ENCODE measurements around the gene CNPY3.

The CNPY3 gene

DNA sequence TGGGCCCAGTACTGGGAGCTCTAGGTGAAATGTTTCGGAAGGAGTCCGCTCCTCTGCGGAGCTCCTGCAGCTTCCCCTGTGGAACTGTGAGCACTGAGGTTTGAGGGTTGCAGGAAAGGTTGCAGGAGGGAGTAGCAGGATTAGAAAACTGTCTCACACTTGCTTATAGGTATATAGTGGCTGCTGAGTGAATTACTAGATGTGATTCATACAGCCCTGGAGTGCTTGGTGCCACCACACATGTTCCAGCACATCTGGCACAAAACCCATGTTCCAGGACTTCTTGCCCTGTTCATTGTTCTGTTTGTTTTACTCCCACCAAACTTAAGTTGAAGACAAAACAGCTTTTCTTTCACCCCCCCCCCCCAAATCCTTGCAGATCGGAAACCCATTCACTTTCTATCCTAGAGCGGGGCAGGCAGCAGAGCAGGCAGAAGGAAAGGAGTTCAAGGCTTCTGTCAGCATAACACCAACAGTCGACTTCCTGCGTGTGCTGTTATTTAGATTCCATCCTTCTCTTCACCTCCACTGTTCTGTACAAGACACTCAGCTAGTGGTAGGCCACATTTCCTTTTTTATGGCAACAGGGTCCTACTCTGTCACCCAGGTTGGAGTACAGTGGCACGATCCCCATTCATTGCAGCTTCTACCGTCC is 50.4 kb downstream of the CNPY3 start:
- peak overlapping the region; percentile 85 to 87 for H3K9ac ChIP-seq (ENCODE audit: low read length in 2 of 2)
- peaks cover 0 to 3% of the 10 kb centered on the region in 2 donors for H3K36me3 ChIP-seq (ENCODE audit: control insufficient read depth in 2 of 2, insufficient read depth in 2 of 2, low read length in 2 of 2)
- peak overlapping the region; percentile 80 for H3K27ac ChIP-seq (ENCODE audit: low read length)
- H3K4me3 ChIP-seq (ENCODE audit: low read length in 2 of 2) = peak overlapping the region; percentile 81 to 92
- no peaks in the 10 kb centered on the region for H3K27me3 ChIP-seq (ENCODE audit: control insufficient read depth in 1 of 2, insufficient read depth in 2 of 2, low read length in 2 of 2)
- peaks cover 28% of the 10 kb centered on the region for H3K4me1 ChIP-seq (ENCODE audit: control insufficient read depth, insufficient read depth, low read length)
- no peaks in the 10 kb centered on the region for H3K9me3 ChIP-seq (ENCODE audit: control insufficient read depth in 2 of 2, low read length in 2 of 2)

GRCh38 chr6:42981836-42982235 is 52.6 kb downstream of the CNPY3 start:
- H3K4me1 ChIP-seq (ENCODE audit: control insufficient read depth, insufficient read depth, low read length) = peaks cover 47% of the 10 kb centered on the region

DNA sequence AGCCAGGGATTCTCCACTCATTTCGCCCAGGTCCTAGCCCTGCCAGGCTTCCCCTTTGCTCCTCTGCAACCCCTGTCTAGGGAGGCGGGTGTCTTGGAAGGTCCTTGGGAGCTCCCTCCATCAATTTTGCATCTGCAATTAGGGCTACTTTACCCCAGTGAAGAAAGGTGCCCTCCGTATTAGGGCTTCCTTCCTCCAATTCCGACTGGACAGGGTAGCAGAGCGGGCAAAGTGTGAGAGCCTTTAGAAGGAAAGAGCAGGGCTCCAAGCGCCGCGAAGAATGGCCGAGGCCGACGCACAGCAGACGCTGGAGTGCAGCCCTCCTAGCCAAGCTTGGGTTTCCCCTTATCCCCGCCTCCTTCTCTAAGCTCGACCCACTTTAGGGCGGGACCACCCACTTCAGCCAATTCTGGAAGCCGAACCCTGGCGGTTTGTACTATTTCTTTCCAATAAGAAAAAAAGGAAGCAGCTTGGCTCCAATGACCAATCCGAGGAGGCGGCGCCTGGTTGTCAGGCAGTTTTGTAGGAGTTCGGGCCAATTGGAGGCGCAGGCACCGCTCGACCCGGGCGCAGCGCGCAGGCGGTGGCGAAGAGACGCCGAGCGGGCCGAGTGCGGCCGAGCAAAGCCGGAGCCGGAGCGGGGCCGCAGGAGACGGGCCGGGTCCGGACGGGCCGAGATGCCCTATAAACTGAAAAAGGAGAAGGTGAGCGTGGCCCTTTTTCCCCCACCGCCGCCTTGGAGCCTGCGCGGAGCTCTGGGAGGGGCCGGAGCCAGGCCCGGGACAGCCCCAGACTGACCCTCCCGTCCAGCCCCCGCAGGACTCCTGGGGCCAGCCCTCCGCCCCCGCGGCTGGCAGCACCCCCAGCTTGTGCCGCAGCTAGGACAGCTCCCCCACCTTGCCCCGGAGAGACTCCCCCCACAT is 55.0 kb downstream of the CNPY3 start, which contains the start of gene PPP2R5D:
Gene PPP2R5D, plus strand, starts transcription at position 570 of the 923 bp plus-strand sequence. Its CDS starts 108 bp downstream, at position 678.
- peaks cover 45% of the 10 kb centered on the region for H3K4me1 ChIP-seq (ENCODE audit: control insufficient read depth, insufficient read depth, low read length)
- peak within 1 kb of the TSS; percentile 83 for H3K4me3 ChIP-seq (ENCODE audit: low read length in 2 of 2)
- no peaks in the 10 kb centered on the region for H3K27me3 ChIP-seq (ENCODE audit: control insufficient read depth in 1 of 2, insufficient read depth in 2 of 2, low read length in 2 of 2)
- H3K9me3 ChIP-seq (ENCODE audit: control insufficient read depth in 2 of 2, low read length in 2 of 2) = no peaks in the 10 kb centered on the region
- peak within 1 kb of the TSS; percentile 86 to 89 for H3K9ac ChIP-seq (ENCODE audit: low read length in 2 of 2)
- H3K36me3 ChIP-seq (ENCODE audit: control insufficient read depth in 2 of 2, insufficient read depth in 2 of 2, low read length in 2 of 2) = peaks cover 5 to 7% of the 10 kb centered on the region in 2 donors
- peak within 1 kb of the TSS; percentile 91 for H3K27ac ChIP-seq (ENCODE audit: low read length)

More at GRCh38 chr6:42981836-42982235, 52.6 kb downstream of the CNPY3 start:
- Histone ChIP-seq H3K27me3 (ENCODE audit: control insufficient read depth in 1 of 2, insufficient read depth in 2 of 2, low read length in 2 of 2) (no peaks in the 10 kb centered on the region), H3K9me3 (ENCODE audit: control insufficient read depth in 2 of 2, low read length in 2 of 2) (no peaks in the 10 kb centered on the region), H3K27ac (ENCODE audit: low read length) (no peak overlapping the region), H3K36me3 (ENCODE audit: control insufficient read depth in 2 of 2, insufficient read depth in 2 of 2, low read length in 2 of 2) (no peaks in the 10 kb centered on the region), H3K4me3 (ENCODE audit: low read length in 2 of 2) (no peak overlapping the region), H3K9ac (ENCODE audit: low read length in 2 of 2) (no peak overlapping the region)

GRCh38 chr6:42984924-42985475 is 55.7 kb downstream of the CNPY3 start:
- H3K4me1 ChIP-seq (ENCODE audit: control insufficient read depth, insufficient read depth, low read length) = peaks cover 38% of the 10 kb centered on the region

DNA sequence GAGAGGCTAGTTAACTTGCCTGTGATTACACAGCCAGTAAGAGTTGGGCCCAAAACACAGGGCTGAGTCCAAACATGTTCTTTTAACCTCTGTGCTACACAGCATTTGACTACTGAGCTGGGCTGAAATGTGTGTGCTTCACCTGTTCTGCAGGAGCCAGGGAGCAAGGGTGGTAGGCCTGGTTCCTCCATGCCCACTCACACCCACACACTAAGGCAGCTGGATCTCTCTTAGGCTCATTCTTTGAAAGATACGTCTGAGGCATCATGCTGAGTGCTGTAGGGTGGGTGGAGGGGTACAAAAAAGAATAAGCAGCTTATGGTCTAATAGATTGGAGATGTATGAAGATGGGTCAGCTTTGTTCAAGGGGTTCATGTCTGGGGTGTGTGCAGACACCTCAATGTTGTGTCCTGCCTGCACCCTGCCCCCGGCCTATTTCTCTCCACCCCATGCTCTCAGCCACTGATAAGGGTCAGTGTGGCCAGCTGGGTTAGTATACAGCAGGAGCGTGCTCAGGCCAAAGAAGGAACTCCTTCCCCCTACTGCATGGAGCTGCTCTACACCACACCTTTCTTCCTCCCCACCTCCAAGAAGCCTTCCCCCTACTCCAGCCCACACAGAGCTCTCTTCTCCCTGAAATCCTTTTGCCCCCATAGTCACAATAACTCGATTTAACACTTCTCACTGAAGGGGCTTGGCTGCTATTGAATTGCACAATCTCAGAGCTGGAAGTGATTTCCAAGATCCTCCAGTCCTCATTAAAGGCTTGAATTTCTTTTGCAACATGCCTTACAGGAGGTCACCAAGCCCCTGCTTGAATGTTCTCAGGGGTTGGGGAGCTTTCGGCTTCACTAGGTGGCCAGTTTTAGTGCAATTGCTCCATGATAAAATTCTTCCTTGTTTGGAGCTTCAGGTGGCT is 58.5 kb downstream of the CNPY3 start:
- Histone ChIP-seq H3K4me3 (ENCODE audit: low read length in 2 of 2) (no peak overlapping the region), H3K4me1 (ENCODE audit: control insufficient read depth, insufficient read depth, low read length) (peaks cover 37% of the 10 kb centered on the region), H3K27ac (ENCODE audit: low read length) (no peak overlapping the region), H3K9ac (ENCODE audit: low read length in 2 of 2) (peak overlapping the region; percentile 36 to 54), H3K9me3 (ENCODE audit: control insufficient read depth in 2 of 2, low read length in 2 of 2) (no peaks in the 10 kb centered on the region), H3K27me3 (ENCODE audit: control insufficient read depth in 1 of 2, insufficient read depth in 2 of 2, low read length in 2 of 2) (no peaks in the 10 kb centered on the region), H3K36me3 (ENCODE audit: control insufficient read depth in 2 of 2, insufficient read depth in 2 of 2, low read length in 2 of 2) (peaks cover 21 to 22% of the 10 kb centered on the region in 2 donors)

More at GRCh38 chr6:42984924-42985475, 55.7 kb downstream of the CNPY3 start:
- peak overlapping the region; percentile 52 to 83 for H3K4me3 ChIP-seq (ENCODE audit: low read length in 2 of 2)
- peak overlapping the region; percentile 75 to 86 for H3K9ac ChIP-seq (ENCODE audit: low read length in 2 of 2)
- peaks cover 10 to 14% of the 10 kb centered on the region in 2 donors for H3K36me3 ChIP-seq (ENCODE audit: control insufficient read depth in 2 of 2, insufficient read depth in 2 of 2, low read length in 2 of 2)
- H3K9me3 ChIP-seq (ENCODE audit: control insufficient read depth in 2 of 2, low read length in 2 of 2) = no peaks in the 10 kb centered on the region
- peak overlapping the region; percentile 91 for H3K27ac ChIP-seq (ENCODE audit: low read length)
- no peaks in the 10 kb centered on the region for H3K27me3 ChIP-seq (ENCODE audit: control insufficient read depth in 1 of 2, insufficient read depth in 2 of 2, low read length in 2 of 2)

- Histone ChIP-seq H3K27ac (ENCODE audit: low read length) (no peak overlapping the region), H3K36me3 (ENCODE audit: control insufficient read depth in 2 of 2, insufficient read depth in 2 of 2, low read length in 2 of 2) (peaks cover 21 to 22% of the 10 kb centered on the region in 2 donors), H3K9ac (ENCODE audit: low read length in 2 of 2) (no peak overlapping the region), H3K9me3 (ENCODE audit: control insufficient read depth in 2 of 2, low read length in 2 of 2) (no peaks in the 10 kb centered on the region), H3K4me1 (ENCODE audit: control insufficient read depth, insufficient read depth, low read length) (peaks cover 36% of the 10 kb centered on the region), H3K27me3 (ENCODE audit: control insufficient read depth in 1 of 2, insufficient read depth in 2 of 2, low read length in 2 of 2) (no peaks in the 10 kb centered on the region), H3K4me3 (ENCODE audit: low read length in 2 of 2) (no peak overlapping the region)
These were observed 59.3 kb downstream of the CNPY3 start for GRCh38 chr6:42988486-42989020.

Measured in stomach smooth muscle (tissue), 2 donors.